Large intestine (tissue), 3 donors: ENCODE results near the gene FBLL1. TPM values are rescaled to one million over a fixed set of nuclear protein-coding genes. Genes with fewer than 3 reads are reported as not detected.
A peak's percentile ranks its signal among the peaks of the same experiment; 100 is the strongest.

Source experiments
- DNase-seq, 2 donors: peaks; one replicate each; pipeline versions ENCODE4 v3.0.0 to v3.0.0-alpha.2; 2013
- H3K27ac ChIP-seq: one replicate; pipeline ENCODE4 v1.5.1; 2013; ENCODE audit warnings: low read length
- H3K27me3 ChIP-seq: 2 replicates; pipeline ENCODE4 v1.6.1; 2013; ENCODE audit warnings: low read length; ENCODE audit not compliant: control insufficient read depth, insufficient read depth
- H3K36me3 ChIP-seq: 2 replicates; pipeline ENCODE4 v1.6.1; 2013; ENCODE audit warnings: low read length; ENCODE audit not compliant: control insufficient read depth, insufficient read depth
- H3K4me1 ChIP-seq: one replicate; pipeline ENCODE4 v1.6.1; 2013; ENCODE audit warnings: low read length; ENCODE audit not compliant: control insufficient read depth, insufficient read depth
- H3K4me3 ChIP-seq: one replicate; pipeline ENCODE4 v1.5.1; 2013; ENCODE audit warnings: low read length
- H3K9me3 ChIP-seq: one replicate; pipeline ENCODE4 v1.6.1; 2013; ENCODE audit warnings: mild to moderate bottlenecking, low read depth, low read length, moderate library complexity; ENCODE audit not compliant: control insufficient read depth
- WGBS: methylation state at CpG from one replicate; pipeline ENCODE4 v1.1.5; 2013; ENCODE audit warnings: low lambda C conversion rate; ENCODE audit not compliant: insufficient coverage; 5-methylcytosine and 5-hydroxymethylcytosine counted together
- polyA plus RNA-seq: library from polyadenylated mRNA; unstranded; fragments of 120-200 nt; gene quantifications from one replicate; pipeline ENCODE4 v1.2.1, GENCODE V29; 2013

The FBLL1 gene
- polyA plus RNA-seq, 1 donor, result 4.0 TPM

DNA sequence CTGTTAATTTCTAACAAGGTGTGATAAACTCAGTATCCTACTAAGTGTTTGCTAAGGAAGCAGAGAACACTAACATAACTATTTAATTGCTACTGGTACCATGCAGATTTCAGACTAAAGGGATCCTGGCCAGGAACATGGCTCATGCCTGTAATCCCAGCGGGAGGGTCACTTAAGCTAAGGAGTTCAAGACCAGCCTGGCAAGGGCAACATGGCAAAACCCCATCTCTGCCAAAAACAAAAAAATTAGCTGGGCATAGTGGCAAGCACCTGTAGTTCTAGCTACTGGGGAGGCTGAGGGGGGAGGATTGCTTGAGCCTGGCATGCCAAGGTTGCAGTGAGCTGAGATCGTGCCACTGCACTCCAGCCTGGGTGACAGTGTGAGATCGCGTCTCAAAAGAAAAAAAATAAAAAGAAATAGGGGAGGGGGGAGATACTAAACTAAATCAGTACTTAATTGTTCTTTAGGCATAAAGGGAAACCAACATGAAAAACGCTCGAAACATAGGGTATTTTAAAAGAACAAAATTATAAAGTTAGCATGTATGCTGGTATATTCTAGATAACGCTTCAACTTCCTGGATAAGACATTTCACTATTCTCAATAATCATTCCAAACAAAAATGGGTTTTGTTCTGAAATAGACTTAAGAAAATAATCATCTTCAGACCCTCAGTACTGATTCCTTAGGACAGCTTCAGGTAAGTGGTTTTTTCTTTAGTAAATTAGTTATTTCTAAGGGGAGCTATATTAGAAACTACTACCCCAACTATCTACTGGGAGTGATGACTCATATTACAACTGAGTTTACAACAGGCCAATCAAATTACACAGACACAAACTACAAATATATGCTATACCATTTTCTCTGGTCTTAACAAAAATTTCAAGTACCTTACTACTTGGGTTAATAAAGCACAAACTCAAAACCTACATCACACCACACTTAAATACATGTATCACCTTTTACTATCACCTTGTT lies 46.6 kb downstream of the FBLL1 start:
- no peak for DNase-seq
- 86% methylated on average over 5 of the region's 7 CpGs for WGBS
- no peak overlapping the region for H3K27ac ChIP-seq
- H3K9me3 ChIP-seq, result no peaks in the 10 kb centered on the region
- H3K36me3 ChIP-seq, result peaks cover 3% of the 10 kb centered on the region
- no peak overlapping the region for H3K4me3 ChIP-seq
- H3K27me3 ChIP-seq, result no peaks in the 10 kb centered on the region
- peaks cover 12% of the 10 kb centered on the region for H3K4me1 ChIP-seq

DNA sequence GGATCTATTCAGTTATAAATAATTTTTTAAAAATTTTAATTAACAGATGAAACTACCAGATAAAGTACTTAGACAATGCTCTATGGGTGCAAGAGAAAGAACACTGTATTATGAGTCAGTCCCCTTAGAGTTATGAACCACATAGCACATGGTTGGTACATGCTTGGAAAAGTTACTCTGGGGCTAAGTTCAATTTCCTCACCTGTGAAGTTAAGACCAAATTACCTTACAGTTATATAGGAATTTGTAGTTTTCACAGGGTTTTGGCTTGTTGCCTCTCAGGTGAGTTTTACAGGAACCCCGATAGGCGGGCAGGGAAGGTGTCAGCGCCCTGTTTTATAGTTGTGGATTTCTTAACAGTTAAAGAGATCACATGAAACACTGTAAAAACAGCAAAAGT lies 48.9 kb downstream of the FBLL1 start:
- peak; percentile 45 to 77 for DNase-seq
- Histone ChIP-seq H3K9me3 (no peaks in the 10 kb centered on the region), H3K4me1 (peaks cover 12% of the 10 kb centered on the region), H3K4me3 (peak overlapping the region; percentile 85), H3K27ac (peak overlapping the region; percentile 92), H3K36me3 (peaks cover 3% of the 10 kb centered on the region), H3K27me3 (no peaks in the 10 kb centered on the region)
- no CpG with 5 or more reads among the region's 3 CpGs for WGBS

DNA sequence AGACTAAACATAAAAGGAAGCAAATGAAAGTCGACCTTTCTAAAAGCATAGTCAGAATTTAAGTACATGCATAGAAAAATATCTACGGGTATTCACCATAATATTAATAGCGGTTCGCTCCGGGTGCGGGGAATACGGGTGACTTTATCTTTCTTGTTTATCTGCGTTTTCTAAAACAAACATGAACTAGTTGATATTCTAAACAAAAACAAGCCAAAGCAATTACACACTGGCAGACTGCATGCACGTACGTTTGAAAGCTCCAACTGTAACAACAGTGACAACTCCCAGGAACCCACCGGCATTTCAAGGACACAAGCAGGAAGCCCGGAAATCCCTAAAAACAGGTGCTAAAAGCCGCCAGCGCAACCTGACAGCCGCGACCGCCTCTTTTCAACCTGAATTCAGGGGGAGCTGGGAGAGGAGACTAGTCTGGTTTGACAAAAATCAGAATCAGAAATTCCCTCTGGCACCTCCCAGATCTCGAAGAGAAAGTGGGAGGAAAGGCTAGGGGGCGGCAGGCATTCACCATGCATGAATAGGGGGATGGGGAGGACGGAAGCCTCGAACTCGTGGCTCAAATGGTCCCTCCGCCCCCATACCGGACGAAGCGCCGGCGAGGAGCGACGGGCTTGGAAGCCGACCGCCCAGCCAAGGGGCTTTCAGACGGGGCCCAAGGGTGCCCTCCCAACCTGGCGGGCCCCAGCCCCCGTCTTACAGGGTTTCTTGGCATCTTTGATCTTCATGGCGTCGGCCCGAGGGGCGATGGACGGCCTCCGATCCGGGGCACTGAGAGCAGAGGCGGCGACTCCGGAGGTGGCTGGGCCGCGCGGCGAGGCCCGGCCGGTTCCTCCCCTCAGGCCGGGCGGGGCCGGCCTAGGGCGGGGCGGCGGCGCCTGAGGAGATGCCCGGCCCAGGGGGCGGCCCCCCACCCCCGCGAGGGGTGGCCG lies 49.7 kb downstream of the FBLL1 start, which contains the start of gene PANK3:
PANK3 (minus strand) TSS at position 831 of the 950 bp plus-strand sequence; CDS start at position 746, 85 bp downstream.
- H3K9me3 ChIP-seq, result no peaks in the 10 kb centered on the region
- peak within 1 kb of the TSS; percentile 85 for H3K4me3 ChIP-seq
- peaks cover 3% of the 10 kb centered on the region for H3K36me3 ChIP-seq
- H3K27ac ChIP-seq, result peak within 1 kb of the TSS; percentile 92
- peak in 1 of 2 donors; percentile 81 for DNase-seq
- H3K4me1 ChIP-seq, result peaks cover 12% of the 10 kb centered on the region
- H3K27me3 ChIP-seq, result no peaks in the 10 kb centered on the region
- 0% methylated on average over 1 of the region's 63 CpGs for WGBS

DNA sequence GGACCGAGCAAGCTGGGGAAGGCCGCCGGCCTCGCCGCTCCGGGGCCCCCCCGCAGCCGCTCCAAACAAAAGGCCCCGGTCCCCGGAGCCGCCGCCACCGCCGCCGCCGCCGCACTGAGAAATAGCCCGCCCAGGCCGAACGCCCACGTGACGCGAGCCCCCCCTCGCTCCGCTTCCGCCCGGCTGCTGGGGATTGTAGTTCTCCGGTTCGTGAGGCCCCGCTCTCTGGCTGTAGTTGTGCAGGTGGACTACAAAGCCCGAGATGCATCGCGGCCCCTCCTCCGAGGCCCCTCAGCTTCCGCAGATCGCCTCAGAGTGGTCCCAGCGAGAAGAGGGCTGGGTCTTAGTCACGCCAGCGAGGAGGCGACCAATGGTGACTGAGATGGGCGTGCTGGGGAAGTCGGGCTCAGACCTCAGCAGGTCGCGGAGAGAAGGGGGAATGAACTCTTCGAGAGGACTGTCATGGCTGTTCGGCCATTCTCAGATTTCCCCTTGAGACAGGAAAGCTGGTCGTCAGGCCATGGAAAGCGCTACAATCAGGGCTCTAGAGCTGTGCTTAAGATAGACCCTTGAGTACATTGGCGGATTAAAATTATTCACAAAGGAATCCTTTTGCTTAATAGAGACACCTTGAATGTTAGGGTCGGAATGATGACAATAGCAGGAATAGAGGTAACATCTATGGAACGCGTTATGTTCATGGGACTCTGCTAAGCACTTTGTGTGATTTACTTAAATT lies 50.6 kb downstream of the FBLL1 start:
- H3K27ac ChIP-seq, result peak overlapping the region; percentile 89
- H3K36me3 ChIP-seq, result peaks cover 3% of the 10 kb centered on the region
- peak overlapping the region; percentile 45 for H3K4me3 ChIP-seq
- H3K27me3 ChIP-seq, result no peaks in the 10 kb centered on the region
- peaks cover 12% of the 10 kb centered on the region for H3K4me1 ChIP-seq
- 7% methylated on average over 2 of the region's 52 CpGs for WGBS
- H3K9me3 ChIP-seq, result no peaks in the 10 kb centered on the region
- peak; percentile 100 for DNase-seq

DNA sequence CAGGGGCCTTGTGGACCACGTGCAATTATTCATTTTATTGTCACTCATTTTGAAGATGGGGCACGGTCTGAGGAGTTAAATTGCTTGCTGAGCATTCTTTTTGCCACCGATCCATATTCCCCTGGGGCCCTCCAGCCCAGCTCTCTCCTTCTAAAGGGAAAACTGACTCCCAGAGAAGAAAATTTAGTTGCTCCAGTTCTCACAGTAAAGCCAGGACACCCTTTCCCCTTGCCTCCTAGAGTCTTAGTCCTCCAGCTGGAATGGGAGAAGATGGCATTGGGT lies 51.1 kb downstream of the FBLL1 start:
- DNase-seq, result no peak
- H3K27ac ChIP-seq, result peak overlapping the region; percentile 89
- no peaks in the 10 kb centered on the region for H3K27me3 ChIP-seq
- 50% methylated on average over 2 of the region's 3 CpGs for WGBS
- no peaks in the 10 kb centered on the region for H3K9me3 ChIP-seq
- peaks cover 3% of the 10 kb centered on the region for H3K36me3 ChIP-seq
- H3K4me3 ChIP-seq, result peak overlapping the region; percentile 45
- H3K4me1 ChIP-seq, result peaks cover 12% of the 10 kb centered on the region

Other genes with a start within 250 kb of the FBLL1 start
- gene WWC1, start 237.7 kb upstream of the FBLL1 start, polyA plus RNA-seq, result 28.6 TPM
- gene RARS1, start 42.8 kb upstream of the FBLL1 start, polyA plus RNA-seq, result 76.3 TPM
- 56.9 TPM for gene PANK3, start 50.1 kb downstream of the FBLL1 start, polyA plus RNA-seq